ENCODE data around the gene PCDH9. TPM values are rescaled to one million over a fixed set of nuclear protein-coding genes. Genes with fewer than 3 reads are reported as not detected.
"Not testable (repeated sequence)": the region's sequence is repeated elsewhere in the genome, so short reads cannot be mapped to it uniquely, and the experiment has no call there.

The PCDH9 gene
- total and polyA plus RNA-seq, 12 donors, result 2.9 to 32.0 (median 15.4) TPM

GRCh38 chr13:66887088-66887487 is 343.0 kb downstream of the PCDH9 start:
- TF ChIP-seq, protein P1, sequence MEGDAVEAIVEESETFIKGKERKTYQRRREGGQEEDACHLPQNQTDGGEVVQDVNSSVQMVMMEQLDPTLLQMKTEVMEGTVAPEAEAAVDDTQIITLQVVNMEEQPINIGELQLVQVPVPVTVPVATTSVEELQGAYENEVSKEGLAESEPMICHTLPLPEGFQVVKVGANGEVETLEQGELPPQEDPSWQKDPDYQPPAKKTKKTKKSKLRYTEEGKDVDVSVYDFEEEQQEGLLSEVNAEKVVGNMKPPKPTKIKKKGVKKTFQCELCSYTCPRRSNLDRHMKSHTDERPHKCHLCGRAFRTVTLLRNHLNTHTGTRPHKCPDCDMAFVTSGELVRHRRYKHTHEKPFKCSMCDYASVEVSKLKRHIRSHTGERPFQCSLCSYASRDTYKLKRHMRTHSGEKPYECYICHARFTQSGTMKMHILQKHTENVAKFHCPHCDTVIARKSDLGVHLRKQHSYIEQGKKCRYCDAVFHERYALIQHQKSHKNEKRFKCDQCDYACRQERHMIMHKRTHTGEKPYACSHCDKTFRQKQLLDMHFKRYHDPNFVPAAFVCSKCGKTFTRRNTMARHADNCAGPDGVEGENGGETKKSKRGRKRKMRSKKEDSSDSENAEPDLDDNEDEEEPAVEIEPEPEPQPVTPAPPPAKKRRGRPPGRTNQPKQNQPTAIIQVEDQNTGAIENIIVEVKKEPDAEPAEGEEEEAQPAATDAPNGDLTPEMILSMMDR (IDR thresholded peaks at IDR 0.05), result no peak
- DNase-seq (peak in 1 of 2 donors; percentile 11), ATAC-seq (peak in 2 of 8 donors; percentile 49 to 51)
- no peaks in the 10 kb centered on the region for H3K27me3 ChIP-seq
- 35 to 43% methylated on average over 5 of the region's 5 CpGs for WGBS, 2 donors
- H3K36me3 ChIP-seq, result no peaks in the 10 kb centered on the region
- no peak overlapping the region for H3K4me3 ChIP-seq
- peaks cover 0 to 11% (median 0%) of the 10 kb centered on the region in 9 donors for H3K4me1 ChIP-seq
- intact Hi-C loops (cut with DNase I), result no loop called here
- no peak overlapping the region for H3K27ac ChIP-seq
- H3K9me3 ChIP-seq, result no peaks in the 10 kb centered on the region

GRCh38 chr13:66886264-66886663 is 343.9 kb downstream of the PCDH9 start:
- DNase-seq, result no peak
- Histone ChIP-seq H3K9me3 (no peaks in the 10 kb centered on the region), H3K4me3 (no peak overlapping the region), H3K4me1 (peaks cover 0 to 11% (median 0%) of the 10 kb centered on the region in 9 donors), H3K27ac (no peak overlapping the region), H3K36me3 (no peaks in the 10 kb centered on the region), H3K27me3 (no peaks in the 10 kb centered on the region)
- intact Hi-C loops (cut with DNase I), result no loop called here
- WGBS, 2 donors, result 68 to 70% methylated on average over 4 of the region's 4 CpGs
- TF ChIP-seq, protein P1 (IDR thresholded peaks at IDR 0.05), result no peak
- no peak for ATAC-seq

DNA sequence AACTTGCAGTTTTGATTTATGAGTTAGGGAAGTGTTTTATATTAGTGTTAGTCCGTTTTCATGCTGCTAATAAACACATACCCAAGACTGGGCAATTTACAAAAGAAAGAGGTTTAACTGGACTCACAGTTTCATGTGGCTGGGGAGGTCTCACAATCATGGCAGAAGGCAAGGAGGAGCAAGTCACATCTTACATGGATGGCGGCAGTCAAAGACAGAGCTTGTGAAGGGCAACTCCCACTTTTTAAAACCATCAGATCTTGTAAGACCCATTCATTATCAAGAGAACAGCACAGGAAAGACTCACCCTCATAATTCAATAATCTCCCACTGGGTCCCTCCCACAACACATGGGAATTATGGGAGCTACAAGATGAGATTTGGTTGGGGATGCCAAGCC is 349.0 kb downstream of the PCDH9 start:
- H3K27ac ChIP-seq; H3K4me1 ChIP-seq; H3K27me3 ChIP-seq; intact Hi-C loops (cut with DNase I); H3K4me3 ChIP-seq; H3K36me3 ChIP-seq; ATAC-seq; H3K9me3 ChIP-seq; DNase-seq: not testable (repeated sequence)
- WGBS, 2 donors, result 92 to 95% methylated on average over 2 of the region's 2 CpGs

- Histone ChIP-seq H3K4me1 (no peaks in the 10 kb centered on the region), H3K27me3 (no peaks in the 10 kb centered on the region), H3K4me3 (no peak overlapping the region), H3K27ac (no peak overlapping the region), H3K36me3 (no peaks in the 10 kb centered on the region), H3K9me3 (no peaks in the 10 kb centered on the region)
- intact Hi-C loops (cut with DNase I), result no loop called here
- TF ChIP-seq, protein P1 (IDR thresholded peaks at IDR 0.05), result no peak
- DNase-seq (no peak), ATAC-seq (no peak)
- 85 to 88% methylated on average over 1 of the region's 1 CpG for WGBS, 2 donors
Observed at GRCh38 chr13:66879988-66880387, 350.1 kb downstream of the PCDH9 start.

GRCh38 chr13:66875264-66875663 is 354.9 kb downstream of the PCDH9 start:
- no peak overlapping the region for H3K4me3 ChIP-seq
- H3K27me3 ChIP-seq, result no peaks in the 10 kb centered on the region
- intact Hi-C loops (cut with DNase I), result no loop called here
- TF ChIP-seq, protein P1 (IDR thresholded peaks at IDR 0.05), result no peak
- H3K9me3 ChIP-seq, result peaks cover 0 to 2% (median 0%) of the 10 kb centered on the region in 11 donors
- no peak for DNase-seq
- no peaks in the 10 kb centered on the region for H3K36me3 ChIP-seq
- ATAC-seq, result no peak
- no peak overlapping the region for H3K27ac ChIP-seq
- H3K4me1 ChIP-seq, result no peaks in the 10 kb centered on the region
- 66 to 73% methylated on average over 4 of the region's 4 CpGs for WGBS, 2 donors
